C4-2B (cell line): ENCODE results near the gene ADGRB2.

Experiments used
- H3K27ac ChIP-seq: fragments of 450-650 bp; 2 replicates; pipeline ENCODE4 v1.5.1; 2017
- ZFX ChIP-seq: fragments of 450-650 bp; IDR thresholded peaks from 2 replicates; pipeline ENCODE4 v1.6.1; 2017
- TF ChIP-seq, protein P1 (sequence below): fragments of 450-650 bp; conservative IDR thresholded peaks from 2 replicates; pipeline ENCODE4 v1.5.1; 2017; ENCODE audit warnings: mild to moderate bottlenecking

The ADGRB2 gene

DNA sequence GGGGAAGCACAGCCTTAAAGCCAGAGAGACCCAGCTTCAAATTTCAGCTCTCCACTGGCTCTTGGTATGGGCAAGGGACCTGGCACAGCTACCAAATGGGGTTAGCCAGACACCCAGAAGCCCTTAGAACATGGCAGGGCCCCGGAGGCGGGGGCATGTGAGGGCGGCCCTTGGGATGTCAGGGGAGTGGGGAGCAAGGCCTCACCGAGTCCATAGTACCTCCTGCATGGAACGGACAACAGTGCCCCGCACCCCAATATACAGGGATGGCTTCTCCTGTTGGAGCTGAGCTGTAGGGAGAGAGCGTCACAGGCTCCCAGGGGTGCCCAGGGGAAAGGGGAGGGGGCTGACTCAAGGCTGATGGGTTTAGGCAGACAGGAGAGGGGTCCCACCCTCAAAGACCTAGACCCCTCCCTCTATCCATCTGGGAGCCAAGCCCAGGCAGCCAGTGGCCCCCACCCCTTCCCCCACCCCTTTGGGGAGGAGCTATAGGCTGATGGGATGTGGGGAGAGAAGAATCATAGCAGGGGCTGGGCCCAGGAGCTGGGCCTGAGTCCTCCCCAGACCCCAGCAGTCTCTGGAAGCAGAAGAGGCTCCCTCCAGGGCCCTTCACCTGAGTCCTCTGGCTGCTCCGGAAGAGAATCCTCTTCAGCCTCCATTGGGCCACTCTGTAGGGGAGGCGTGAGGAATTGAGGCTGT, 35.2 kb upstream of the ADGRB2 start:
- TF ChIP-seq, protein P1, sequence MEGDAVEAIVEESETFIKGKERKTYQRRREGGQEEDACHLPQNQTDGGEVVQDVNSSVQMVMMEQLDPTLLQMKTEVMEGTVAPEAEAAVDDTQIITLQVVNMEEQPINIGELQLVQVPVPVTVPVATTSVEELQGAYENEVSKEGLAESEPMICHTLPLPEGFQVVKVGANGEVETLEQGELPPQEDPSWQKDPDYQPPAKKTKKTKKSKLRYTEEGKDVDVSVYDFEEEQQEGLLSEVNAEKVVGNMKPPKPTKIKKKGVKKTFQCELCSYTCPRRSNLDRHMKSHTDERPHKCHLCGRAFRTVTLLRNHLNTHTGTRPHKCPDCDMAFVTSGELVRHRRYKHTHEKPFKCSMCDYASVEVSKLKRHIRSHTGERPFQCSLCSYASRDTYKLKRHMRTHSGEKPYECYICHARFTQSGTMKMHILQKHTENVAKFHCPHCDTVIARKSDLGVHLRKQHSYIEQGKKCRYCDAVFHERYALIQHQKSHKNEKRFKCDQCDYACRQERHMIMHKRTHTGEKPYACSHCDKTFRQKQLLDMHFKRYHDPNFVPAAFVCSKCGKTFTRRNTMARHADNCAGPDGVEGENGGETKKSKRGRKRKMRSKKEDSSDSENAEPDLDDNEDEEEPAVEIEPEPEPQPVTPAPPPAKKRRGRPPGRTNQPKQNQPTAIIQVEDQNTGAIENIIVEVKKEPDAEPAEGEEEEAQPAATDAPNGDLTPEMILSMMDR = no peak
- TF ChIP-seq ZFX = no peak
- H3K27ac ChIP-seq = no peak overlapping the region

DNA sequence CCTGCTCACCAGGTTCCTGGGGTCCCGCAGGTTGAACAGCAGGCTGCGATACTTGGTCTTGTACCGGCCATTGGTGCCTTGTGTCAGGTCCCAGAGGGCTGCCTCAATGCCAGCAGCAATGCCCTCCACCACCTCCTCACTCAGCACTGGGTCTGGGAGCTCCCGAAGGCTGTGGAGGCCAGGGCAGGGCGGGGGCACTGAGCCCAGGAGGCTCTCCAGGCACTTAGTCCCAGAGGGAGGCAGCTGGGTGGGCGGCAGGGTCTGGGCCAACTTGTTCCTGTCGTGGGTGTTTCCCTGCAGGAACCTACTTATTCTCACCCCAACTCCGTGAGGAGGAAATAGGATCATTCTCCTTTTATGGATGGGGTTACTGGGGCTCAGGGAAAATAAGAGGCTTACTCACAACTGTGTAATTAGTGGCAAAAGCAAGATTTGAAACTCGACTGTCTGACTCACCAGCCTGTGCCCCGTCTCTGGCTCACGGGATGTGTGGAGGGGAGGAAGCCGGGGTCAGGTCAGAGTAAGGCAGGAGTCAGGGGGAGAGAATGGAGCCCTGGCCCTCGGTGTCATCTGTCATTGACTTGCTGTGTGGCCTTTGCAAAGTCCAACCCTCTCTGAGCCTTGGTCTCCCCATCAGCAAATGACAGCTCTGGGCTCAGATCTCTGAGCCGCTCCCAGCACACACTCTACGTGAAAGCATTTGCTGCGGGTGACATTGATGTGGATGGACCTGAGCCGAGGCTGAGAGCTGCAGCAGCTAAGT, 34.5 kb upstream of the ADGRB2 start:
- TF ChIP-seq, protein P1 = no peak
- no peak for TF ChIP-seq ZFX
- H3K27ac ChIP-seq = no peak overlapping the region

DNA sequence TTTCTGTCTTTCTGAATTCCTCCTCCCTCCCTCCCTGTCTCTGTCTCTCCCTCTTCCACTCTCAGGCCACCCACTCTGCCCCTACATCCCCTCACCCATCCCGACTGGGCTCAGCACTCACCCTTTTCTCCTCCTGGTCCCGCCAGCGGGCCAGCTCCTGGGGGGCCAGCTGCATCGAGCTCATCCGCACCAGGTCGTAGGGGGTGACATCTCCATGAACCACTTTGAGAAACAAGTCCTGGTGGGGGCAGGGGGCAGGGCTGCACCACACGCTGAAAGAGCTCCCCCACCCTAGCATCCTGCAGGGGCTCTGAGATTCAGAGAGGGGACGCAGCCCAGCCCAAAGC, 33.9 kb upstream of the ADGRB2 start:
- no peak for TF ChIP-seq ZFX
- TF ChIP-seq, protein P1 = no peak
- no peak overlapping the region for H3K27ac ChIP-seq

DNA sequence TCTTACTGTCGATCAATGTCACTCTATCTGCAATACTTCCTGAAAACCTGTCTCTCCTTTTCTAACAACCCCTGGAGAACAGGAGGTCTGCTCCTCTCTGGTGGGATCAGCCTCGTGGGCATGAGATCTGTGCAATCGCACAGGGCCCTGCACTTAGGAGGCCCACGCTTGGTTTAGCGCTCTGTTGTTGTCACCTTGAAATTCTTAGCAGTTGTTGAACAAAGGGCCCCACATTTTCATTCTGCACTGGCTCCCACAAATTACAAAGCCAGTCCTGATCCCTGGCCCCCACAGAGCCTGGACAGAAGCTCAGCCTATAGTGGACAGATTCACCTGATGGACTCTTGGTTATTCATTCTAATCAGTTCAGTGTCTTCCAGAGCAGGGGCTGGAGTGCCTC, 33.1 kb upstream of the ADGRB2 start:
- TF ChIP-seq ZFX = no peak
- TF ChIP-seq, protein P1 = no peak
- H3K27ac ChIP-seq = no peak overlapping the region

DNA sequence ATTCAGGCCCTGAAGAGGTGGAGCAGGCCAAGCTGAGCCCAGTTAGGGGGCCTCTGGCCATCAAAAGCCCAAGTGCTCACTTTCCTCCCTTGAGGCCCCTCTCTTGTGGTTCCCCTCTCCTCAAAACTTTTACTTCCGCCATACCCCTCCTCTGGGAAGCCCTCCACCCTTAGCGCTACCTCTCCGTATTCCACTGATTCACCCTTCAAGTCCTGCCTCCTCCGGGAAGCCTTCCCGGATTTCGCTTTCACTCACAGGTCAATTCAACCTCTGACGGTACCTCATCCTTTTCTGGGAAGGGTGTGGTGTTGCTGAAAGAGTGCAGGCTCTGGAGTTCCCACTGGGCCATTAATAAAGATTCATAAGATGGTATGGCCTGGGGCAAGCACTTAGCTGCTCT, 32.6 kb upstream of the ADGRB2 start:
- TF ChIP-seq, protein P1 = no peak
- no peak for TF ChIP-seq ZFX
- H3K27ac ChIP-seq = no peak overlapping the region

DNA sequence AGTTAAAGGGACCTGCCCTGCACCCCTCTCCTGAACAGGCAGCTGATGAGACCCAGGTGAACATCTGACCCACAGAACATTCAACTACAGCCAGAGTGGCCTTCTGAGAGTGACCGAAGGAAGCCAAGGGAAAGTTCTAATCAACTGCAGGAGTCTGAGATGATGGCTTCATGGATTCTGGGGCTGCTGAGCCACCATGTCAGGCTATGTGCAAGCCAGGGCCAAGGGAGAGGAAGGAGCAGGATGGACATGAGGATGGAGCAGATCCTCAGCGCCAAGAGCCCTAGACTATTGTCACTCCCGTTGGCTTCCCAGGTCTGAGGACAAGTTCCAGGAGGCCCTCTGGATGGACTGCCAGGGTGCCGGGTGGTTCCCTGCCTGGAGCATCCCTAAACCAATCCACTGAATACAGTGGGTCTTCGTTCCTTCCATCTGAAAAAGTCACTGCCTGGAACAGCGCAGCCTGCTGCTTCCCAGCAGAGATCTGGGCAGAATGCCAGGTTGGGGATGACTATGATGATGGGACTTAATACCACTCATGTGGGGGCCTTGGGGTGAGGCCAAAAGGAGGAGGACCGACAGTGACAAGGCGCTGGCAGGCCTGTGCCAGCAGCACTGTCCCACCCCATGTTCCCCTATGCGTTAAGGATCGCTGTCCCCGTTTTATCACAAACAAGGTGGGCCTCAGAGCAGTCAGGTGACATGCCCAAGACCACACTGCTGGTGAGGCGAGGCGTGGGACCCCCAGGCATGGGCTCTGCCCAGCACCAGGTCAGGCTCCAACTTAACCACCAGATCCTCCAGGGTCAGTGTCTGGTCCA, 31.9 kb upstream of the ADGRB2 start:
- TF ChIP-seq, protein P1 = no peak
- no peak for TF ChIP-seq ZFX

More for the DNA sequence above, 31.9 kb upstream of the ADGRB2 start:
- H3K27ac ChIP-seq = no peak overlapping the region
